Activated CD4-positive, alpha-beta T cell treated with anti-CD3 and anti-CD28 coated beads, Interleukin-2, amount 10 ng/mL, durations not matched to agents 7 days and 5 days (primary cell): ENCODE data around the gene TRPM5. TPM values are rescaled to one million over a fixed set of nuclear protein-coding genes. Genes with fewer than 3 reads are reported as not detected.

ENCODE experiments used
- CTCF ChIA-PET: fragments of 350-600 bp; sonication (Branson Sonifier 250); formaldehyde crosslinking; loops from one replicate; lab custom pipeline; 2021; ENCODE audit warnings: antibody characterized with exemption; lab: Charles Lee
- POLR2A ChIA-PET: fragments of 350-600 bp; sonication (Branson Sonifier 250); formaldehyde crosslinking; loops from one replicate; lab custom pipeline; 2021; ENCODE audit warnings: antibody characterized with exemption; lab: Charles Lee
- DNase-seq: peaks from one replicate; pipeline ENCODE4 v3.0.0-alpha.2; 2020
- H3K27ac Mint-ChIP-seq: one replicate; pipeline ENCODE4 v1.8.0; 2021; ENCODE audit warnings: mild to moderate bottlenecking, moderate library complexity, mixed read lengths
- H3K27me3 Mint-ChIP-seq: one replicate; pipeline ENCODE4 v1.8.0; 2021; ENCODE audit warnings: mixed read lengths
- H3K36me3 Mint-ChIP-seq: one replicate; pipeline ENCODE4 v1.8.0; 2021; ENCODE audit warnings: low read depth, mixed read lengths
- H3K4me1 Mint-ChIP-seq: one replicate; pipeline ENCODE4 v1.8.0; 2021; ENCODE audit warnings: mixed read lengths
- H3K4me3 Mint-ChIP-seq: one replicate; pipeline ENCODE4 v1.8.0; 2021; ENCODE audit warnings: mild to moderate bottlenecking, moderate library complexity, mixed read lengths
- H3K9me3 Mint-ChIP-seq: one replicate; pipeline ENCODE4 v1.8.0; 2021; ENCODE audit warnings: mixed read lengths
- total RNA-seq, 2 experiments: library from RNA; stranded (reverse); gene quantifications; one replicate each; pipeline ENCODE4 v1.2.3, GENCODE V29; 2021

Gene TRPM5
- total RNA-seq, 2 experiments from 2014 or later, result 0.07 TPM; not detected in 1

DNA sequence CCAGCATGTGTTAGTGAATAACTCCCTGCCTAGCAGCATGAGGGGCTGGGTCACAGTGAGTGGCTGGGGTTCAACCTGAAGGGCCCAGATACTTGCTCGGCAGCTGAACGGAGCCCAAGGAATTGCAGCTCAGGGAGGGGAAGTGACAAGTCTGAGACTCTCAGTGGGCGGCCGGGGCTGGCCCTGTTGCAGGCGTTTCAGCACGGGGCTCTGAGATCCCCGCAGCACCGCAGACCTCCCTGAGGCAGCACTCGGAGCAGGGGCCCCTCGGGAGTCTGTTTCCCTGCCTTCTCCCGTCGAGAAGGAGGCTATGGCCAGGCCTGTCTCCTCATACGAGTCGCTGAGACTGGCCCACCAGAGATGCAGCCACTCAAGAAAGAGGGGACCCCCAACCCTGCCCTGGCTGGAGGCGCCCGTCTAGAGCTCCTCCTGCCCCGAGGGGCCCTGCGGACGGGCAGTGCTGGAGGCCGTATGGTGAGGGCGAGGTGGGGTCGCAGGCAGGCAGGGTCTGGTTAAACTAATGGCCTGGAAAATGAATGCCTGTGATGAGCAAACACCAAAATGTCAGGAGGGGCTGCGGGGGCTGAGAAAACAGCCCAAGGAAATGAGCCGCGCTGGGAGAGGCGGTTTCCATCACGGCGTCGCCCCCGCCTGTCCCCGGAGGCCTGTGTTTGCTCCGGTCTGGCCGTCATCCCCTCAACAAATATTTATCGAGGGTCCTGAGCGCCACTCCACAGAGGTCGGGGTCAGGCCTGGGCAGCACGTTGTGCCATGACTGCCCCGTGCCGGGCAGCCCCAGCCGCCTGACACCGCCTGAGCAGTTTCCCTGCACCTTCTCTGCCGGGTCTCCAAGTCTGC, 34.5 kb downstream of the TRPM5 start:
- H3K27me3 Mint-ChIP-seq, result no peaks in the 10 kb centered on the region
- ChIA-PET POLR2A (no interaction called here), CTCF (interaction anchor here (1.1 to 4.0 kb wide), 5 partner anchors 9 to 215 kb away, joined by 3 to 20 read pairs (median 3); partner anchors contain the start of gene TSSC4)
- no peak overlapping the region for H3K27ac Mint-ChIP-seq
- no peak for DNase-seq
- no peaks in the 10 kb centered on the region for H3K36me3 Mint-ChIP-seq
- no peaks in the 10 kb centered on the region for H3K4me1 Mint-ChIP-seq
- H3K9me3 Mint-ChIP-seq, result no peaks in the 10 kb centered on the region
- H3K4me3 Mint-ChIP-seq, result no peak overlapping the region

GRCh38 chr11:2409126-2409525, 35.2 kb downstream of the TRPM5 start:
- POLR2A ChIA-PET, result no interaction called here
- no peak for DNase-seq
- H3K9me3 Mint-ChIP-seq, result no peaks in the 10 kb centered on the region
- no peak overlapping the region for H3K27ac Mint-ChIP-seq
- CTCF ChIA-PET, result interaction anchor here (0.7 to 4.0 kb wide), 5 partner anchors 8 to 214 kb away, joined by 3 to 20 read pairs (median 3); partner anchors contain the start of gene TSSC4
- no peaks in the 10 kb centered on the region for H3K36me3 Mint-ChIP-seq
- H3K4me3 Mint-ChIP-seq, result no peak overlapping the region
- H3K27me3 Mint-ChIP-seq, result no peaks in the 10 kb centered on the region
- no peaks in the 10 kb centered on the region for H3K4me1 Mint-ChIP-seq

- Mint-ChIP-seq H3K27ac (no peak overlapping the region), H3K9me3 (no peaks in the 10 kb centered on the region), H3K4me3 (no peak overlapping the region), H3K36me3 (no peaks in the 10 kb centered on the region), H3K4me1 (no peaks in the 10 kb centered on the region), H3K27me3 (no peaks in the 10 kb centered on the region)
- POLR2A ChIA-PET, result no interaction called here
- CTCF ChIA-PET, result interaction anchor here (0.7 to 4.0 kb wide), 5 partner anchors 8 to 213 kb away, joined by 3 to 20 read pairs (median 3); partner anchors contain the start of gene TSSC4
- no peak for DNase-seq
Observed at GRCh38 chr11:2408671-2409070, 35.6 kb downstream of the TRPM5 start.

DNA sequence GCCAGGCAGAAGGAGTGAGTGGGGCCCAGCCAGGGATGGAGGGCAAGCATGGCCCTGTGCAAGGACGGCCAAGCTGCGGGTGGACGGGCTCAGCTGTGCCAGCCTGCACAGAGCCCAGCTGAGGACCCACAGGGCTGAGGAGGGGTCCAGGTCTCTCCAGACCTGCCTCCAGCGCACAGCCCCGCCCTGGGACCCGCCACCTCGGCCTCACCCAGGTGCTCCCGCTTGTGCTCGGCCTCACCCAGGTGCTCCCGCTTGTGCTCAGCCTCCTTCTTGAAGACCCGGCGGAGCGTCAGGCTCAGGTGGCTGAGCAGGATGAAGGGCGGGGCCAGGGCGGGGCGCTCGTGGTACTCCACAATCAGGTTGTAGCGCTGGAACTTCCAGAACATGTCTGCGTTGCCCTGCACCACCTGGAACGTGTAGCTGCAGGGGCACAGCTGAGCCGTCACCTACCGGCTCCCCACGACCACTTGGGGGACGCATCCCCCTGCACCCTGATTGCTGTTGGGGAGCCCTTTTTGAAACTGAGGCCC, 37.4 kb downstream of the TRPM5 start:
- Mint-ChIP-seq H3K9me3 (no peaks in the 10 kb centered on the region), H3K27me3 (no peaks in the 10 kb centered on the region), H3K36me3 (peaks cover 9% of the 10 kb centered on the region), H3K27ac (no peak overlapping the region), H3K4me3 (no peak overlapping the region), H3K4me1 (peaks cover 7% of the 10 kb centered on the region)
- CTCF ChIA-PET, result no interaction called here
- POLR2A ChIA-PET, result no interaction called here
- DNase-seq, result no peak

GRCh38 chr11:2406451-2406850, 37.9 kb downstream of the TRPM5 start:
- ChIA-PET POLR2A (no interaction called here), CTCF (no interaction called here)
- Mint-ChIP-seq H3K9me3 (no peaks in the 10 kb centered on the region), H3K4me3 (no peak overlapping the region), H3K36me3 (peaks cover 9% of the 10 kb centered on the region), H3K27me3 (no peaks in the 10 kb centered on the region), H3K27ac (no peak overlapping the region), H3K4me1 (peaks cover 12% of the 10 kb centered on the region)
- DNase-seq, result no peak

DNA sequence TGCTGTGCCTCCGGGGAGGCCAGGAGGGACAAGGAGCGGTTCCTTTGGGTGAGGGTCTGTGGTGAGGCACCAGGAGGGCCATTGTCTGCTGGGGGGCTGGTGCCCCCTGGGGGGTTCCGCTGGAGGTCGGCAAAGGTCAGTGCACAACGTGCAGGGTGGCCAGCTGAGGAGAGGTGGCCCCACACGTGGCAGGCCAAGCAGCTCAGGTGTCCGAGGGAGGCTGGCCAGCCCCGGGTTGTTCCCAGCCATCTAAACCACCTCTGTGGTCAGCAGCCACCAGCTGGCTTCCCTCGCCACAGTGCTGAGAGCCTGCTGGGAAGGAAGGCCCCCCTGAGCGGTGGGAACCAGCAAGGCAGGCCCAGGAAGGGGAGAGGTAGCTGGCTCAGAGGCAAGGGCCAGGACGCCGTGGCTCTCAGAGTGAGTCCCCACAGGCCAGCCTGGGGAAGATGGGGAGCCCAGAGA, 39.5 kb downstream of the TRPM5 start:
- Mint-ChIP-seq H3K4me3 (no peak overlapping the region), H3K4me1 (peaks cover 16% of the 10 kb centered on the region), H3K27me3 (no peaks in the 10 kb centered on the region), H3K9me3 (no peaks in the 10 kb centered on the region), H3K36me3 (peaks cover 9% of the 10 kb centered on the region), H3K27ac (peak overlapping the region; percentile 25)
- CTCF ChIA-PET, result interaction anchor here (0.7 kb wide), 1 partner anchor 31 kb away, joined by 3 read pairs; no protein-coding TSS in a partner anchor
- POLR2A ChIA-PET, result no interaction called here
- no peak for DNase-seq

DNA sequence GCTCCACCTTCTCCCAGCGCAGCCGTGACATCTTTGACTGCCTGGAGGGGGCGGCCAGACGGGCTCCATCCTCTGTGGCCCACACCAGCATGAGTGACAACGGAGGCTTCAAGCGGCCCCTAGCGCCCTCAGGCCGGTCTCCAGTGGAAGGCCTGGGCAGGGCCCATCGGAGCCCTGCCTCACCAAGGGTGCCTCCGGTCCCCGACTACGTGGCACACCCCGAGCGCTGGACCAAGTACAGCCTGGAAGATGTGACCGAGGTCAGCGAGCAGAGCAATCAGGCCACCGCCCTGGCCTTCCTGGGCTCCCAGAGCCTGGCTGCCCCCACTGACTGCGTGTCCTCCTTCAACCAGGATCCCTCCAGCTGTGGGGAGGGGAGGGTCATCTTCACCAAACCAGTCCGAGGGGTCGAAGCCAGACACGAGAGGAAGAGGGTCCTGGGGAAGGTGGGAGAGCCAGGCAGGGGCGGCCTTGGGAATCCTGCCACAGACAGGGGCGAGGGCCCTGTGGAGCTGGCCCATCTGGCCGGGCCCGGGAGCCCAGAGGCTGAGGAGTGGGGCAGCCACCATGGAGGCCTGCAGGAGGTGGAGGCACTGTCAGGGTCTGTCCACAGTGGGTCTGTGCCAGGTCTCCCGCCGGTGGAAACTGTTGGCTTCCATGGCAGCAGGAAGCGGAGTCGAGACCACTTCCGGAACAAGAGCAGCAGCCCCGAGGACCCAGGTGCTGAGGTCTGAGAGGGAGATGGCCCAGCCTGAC, 41.2 kb downstream of the TRPM5 start:
- DNase-seq, result no peak
- Mint-ChIP-seq H3K9me3 (no peaks in the 10 kb centered on the region), H3K27ac (no peak overlapping the region), H3K4me3 (peak overlapping the region; percentile 91), H3K4me1 (peaks cover 19% of the 10 kb centered on the region), H3K27me3 (no peaks in the 10 kb centered on the region), H3K36me3 (peaks cover 9% of the 10 kb centered on the region)
- CTCF ChIA-PET, result interaction anchor here (0.6 to 3.0 kb wide), 4 partner anchors 16 to 1453 kb away, joined by 3 to 21 read pairs (median 4); no protein-coding TSS in a partner anchor
- POLR2A ChIA-PET, result no interaction called here

GRCh38 chr11:2402106-2402505, 42.2 kb downstream of the TRPM5 start:
- Mint-ChIP-seq H3K9me3 (no peaks in the 10 kb centered on the region), H3K4me1 (peaks cover 22% of the 10 kb centered on the region), H3K27ac (peak overlapping the region; percentile 25), H3K4me3 (peak overlapping the region; percentile 91), H3K36me3 (peaks cover 14% of the 10 kb centered on the region), H3K27me3 (no peaks in the 10 kb centered on the region)
- POLR2A ChIA-PET, result no interaction called here
- CTCF ChIA-PET, result interaction anchor here (2.9 to 3.6 kb wide), 4 partner anchors 11 to 97 kb away, joined by 11 to 38 read pairs (median 22); no protein-coding TSS in a partner anchor
- DNase-seq, result no peak

- H3K27me3 Mint-ChIP-seq, result no peaks in the 10 kb centered on the region
- H3K9me3 Mint-ChIP-seq, result no peaks in the 10 kb centered on the region
- peak overlapping the region; percentile 91 for H3K27ac Mint-ChIP-seq
- H3K4me1 Mint-ChIP-seq, result peaks cover 22% of the 10 kb centered on the region
- POLR2A ChIA-PET, result no interaction called here
- peak overlapping the region; percentile 91 for H3K4me3 Mint-ChIP-seq
- CTCF ChIA-PET, result interaction anchor here (1.0 to 3.6 kb wide), 13 partner anchors 8 to 487 kb away, joined by 3 to 38 read pairs (median 5); no protein-coding TSS in a partner anchor
- DNase-seq, result no peak
- peaks cover 16% of the 10 kb centered on the region for H3K36me3 Mint-ChIP-seq
Observed at GRCh38 chr11:2401436-2401984, 42.8 kb downstream of the TRPM5 start.

GRCh38 chr11:2400762-2401435, 43.4 kb downstream of the TRPM5 start:
- Mint-ChIP-seq H3K27me3 (no peaks in the 10 kb centered on the region), H3K27ac (peak overlapping the region; percentile 91), H3K4me3 (peak overlapping the region; percentile 91), H3K4me1 (peaks cover 22% of the 10 kb centered on the region), H3K9me3 (no peaks in the 10 kb centered on the region), H3K36me3 (peaks cover 16% of the 10 kb centered on the region)
- DNase-seq, result no peak
- ChIA-PET POLR2A (interaction anchor here (0.7 kb wide), 1 partner anchor 565 kb away, joined by 3 read pairs; no protein-coding TSS in a partner anchor), CTCF (interaction anchor here (0.6 to 3.6 kb wide), 26 partner anchors 8 to 529 kb away, joined by 3 to 38 read pairs (median 4); partner anchors contain the start of genes CD81 and PHLDA2)

GRCh38 chr11:2400069-2400761, 44.1 kb downstream of the TRPM5 start, which contains the start of gene TSSC4:
TSS of gene TSSC4 (plus strand) at chr11:2400750. CDS start at chr11:2402634, 1,884 bp downstream.
- POLR2A ChIA-PET, result interaction anchor here (0.7 kb wide), 1 partner anchor 566 kb away, joined by 3 read pairs; no protein-coding TSS in a partner anchor
- peaks cover 16% of the 10 kb centered on the region for H3K36me3 Mint-ChIP-seq
- CTCF ChIA-PET, result interaction anchor here (0.6 to 3.6 kb wide), 27 partner anchors 8 to 529 kb away, joined by 3 to 38 read pairs (median 4); partner anchors contain the start of genes CD81 and PHLDA2
- H3K9me3 Mint-ChIP-seq, result no peaks in the 10 kb centered on the region
- peak within 1 kb of the TSS; percentile 91 for H3K4me3 Mint-ChIP-seq
- peak within 1 kb of the TSS; percentile 91 for H3K27ac Mint-ChIP-seq
- peaks cover 22% of the 10 kb centered on the region for H3K4me1 Mint-ChIP-seq
- H3K27me3 Mint-ChIP-seq, result no peaks in the 10 kb centered on the region
- DNase-seq, result peak; percentile 99
